Calu3 (cell line): ENCODE data around the gene OR10A4. TPM values are rescaled to one million over a fixed set of nuclear protein-coding genes. Genes with fewer than 3 reads are reported as not detected.

Source experiments
- BruUV-seq: library from RNA; stranded (reverse); fragments of 400-500 nt; replicated peaks from 2 replicates; lab custom pipeline; 2021; lab: Mats Ljungman, UMichigan
- CTCF ChIA-PET: fragments of 300-600 bp; sonication (Branson Sonifier 250); formaldehyde crosslinking; loops from one replicate; lab custom pipeline; 2022; ENCODE audit warnings: antibody characterized with exemption; lab: Charles Lee
- DNase-seq: peaks from one replicate; pipeline ENCODE4 v3.0.0; 2022
- H3K27ac Mint-ChIP-seq: one replicate; pipeline ENCODE4 v1.8.0; 2022; ENCODE audit warnings: mixed read lengths; ENCODE audit not compliant: unreplicated experiment
- H3K27me3 Mint-ChIP-seq: one replicate; pipeline ENCODE4 v1.8.0; 2022; ENCODE audit warnings: mixed read lengths; ENCODE audit not compliant: unreplicated experiment
- H3K36me3 Mint-ChIP-seq: one replicate; pipeline ENCODE4 v1.8.0; 2022; ENCODE audit warnings: mild to moderate bottlenecking, moderate library complexity, mixed read lengths; ENCODE audit not compliant: insufficient read depth, unreplicated experiment
- H3K4me1 Mint-ChIP-seq: one replicate; pipeline ENCODE4 v1.8.0; 2022; ENCODE audit warnings: mild to moderate bottlenecking, low read depth, mixed read lengths; ENCODE audit not compliant: unreplicated experiment
- H3K4me3 Mint-ChIP-seq: one replicate; pipeline ENCODE4 v1.8.0; 2022; ENCODE audit warnings: mild to moderate bottlenecking, low read depth, moderate library complexity, mixed read lengths; ENCODE audit not compliant: unreplicated experiment
- H3K9me3 Mint-ChIP-seq: one replicate; pipeline ENCODE4 v1.8.0; 2022; ENCODE audit warnings: low read depth, mixed read lengths; ENCODE audit not compliant: unreplicated experiment
- intact Hi-C: fragments of 100-400 bp; cut with micrococcal nuclease; formaldehyde crosslinking; loops from one replicate; pipeline ENCODE4 v1.10.0; 2022; ENCODE audit not compliant: unreplicated experiment
- total RNA-seq: library from RNA; stranded (reverse); gene quantifications from 2 replicates; pipeline ENCODE4 v1.2.3, GENCODE V29; 2022
- TF ChIP-seq, protein P1 (sequence below): fragments of 200-600 bp; IDR thresholded peaks from one replicate; pipeline ENCODE4 v1.8.0; 2022; ENCODE audit warnings: antibody characterized with exemption; ENCODE audit not compliant: unreplicated experiment

Gene OR10A4
- total RNA-seq, 1 experiment from 2014 or later = not detected

GRCh38 chr11:6864438-6864837 is 12.0 kb upstream of the OR10A4 start:
- BruUV-seq = no TSS peak
- no peaks in the 10 kb centered on the region for H3K36me3 Mint-ChIP-seq
- CTCF ChIA-PET = no interaction called here
- intact Hi-C loops = no loop called here
- no peak overlapping the region for H3K4me3 Mint-ChIP-seq
- TF ChIP-seq, protein P1, sequence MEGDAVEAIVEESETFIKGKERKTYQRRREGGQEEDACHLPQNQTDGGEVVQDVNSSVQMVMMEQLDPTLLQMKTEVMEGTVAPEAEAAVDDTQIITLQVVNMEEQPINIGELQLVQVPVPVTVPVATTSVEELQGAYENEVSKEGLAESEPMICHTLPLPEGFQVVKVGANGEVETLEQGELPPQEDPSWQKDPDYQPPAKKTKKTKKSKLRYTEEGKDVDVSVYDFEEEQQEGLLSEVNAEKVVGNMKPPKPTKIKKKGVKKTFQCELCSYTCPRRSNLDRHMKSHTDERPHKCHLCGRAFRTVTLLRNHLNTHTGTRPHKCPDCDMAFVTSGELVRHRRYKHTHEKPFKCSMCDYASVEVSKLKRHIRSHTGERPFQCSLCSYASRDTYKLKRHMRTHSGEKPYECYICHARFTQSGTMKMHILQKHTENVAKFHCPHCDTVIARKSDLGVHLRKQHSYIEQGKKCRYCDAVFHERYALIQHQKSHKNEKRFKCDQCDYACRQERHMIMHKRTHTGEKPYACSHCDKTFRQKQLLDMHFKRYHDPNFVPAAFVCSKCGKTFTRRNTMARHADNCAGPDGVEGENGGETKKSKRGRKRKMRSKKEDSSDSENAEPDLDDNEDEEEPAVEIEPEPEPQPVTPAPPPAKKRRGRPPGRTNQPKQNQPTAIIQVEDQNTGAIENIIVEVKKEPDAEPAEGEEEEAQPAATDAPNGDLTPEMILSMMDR = no peak
- no peak overlapping the region for H3K27ac Mint-ChIP-seq
- H3K27me3 Mint-ChIP-seq = no peaks in the 10 kb centered on the region
- no peaks in the 10 kb centered on the region for H3K9me3 Mint-ChIP-seq
- no peaks in the 10 kb centered on the region for H3K4me1 Mint-ChIP-seq
- DNase-seq = no peak

- DNase-seq = no peak
- BruUV-seq = no TSS peak
- intact Hi-C loops = no loop called here
- CTCF ChIA-PET = no interaction called here
- no peaks in the 10 kb centered on the region for H3K36me3 Mint-ChIP-seq
- no peaks in the 10 kb centered on the region for H3K27me3 Mint-ChIP-seq
- no peaks in the 10 kb centered on the region for H3K4me1 Mint-ChIP-seq
- H3K27ac Mint-ChIP-seq = no peak overlapping the region
- H3K9me3 Mint-ChIP-seq = no peaks in the 10 kb centered on the region
- no peak overlapping the region for H3K4me3 Mint-ChIP-seq
- TF ChIP-seq, protein P1 = no peak
Measured at GRCh38 chr11:6871278-6871677, 5.1 kb upstream of the OR10A4 start.

DNA sequence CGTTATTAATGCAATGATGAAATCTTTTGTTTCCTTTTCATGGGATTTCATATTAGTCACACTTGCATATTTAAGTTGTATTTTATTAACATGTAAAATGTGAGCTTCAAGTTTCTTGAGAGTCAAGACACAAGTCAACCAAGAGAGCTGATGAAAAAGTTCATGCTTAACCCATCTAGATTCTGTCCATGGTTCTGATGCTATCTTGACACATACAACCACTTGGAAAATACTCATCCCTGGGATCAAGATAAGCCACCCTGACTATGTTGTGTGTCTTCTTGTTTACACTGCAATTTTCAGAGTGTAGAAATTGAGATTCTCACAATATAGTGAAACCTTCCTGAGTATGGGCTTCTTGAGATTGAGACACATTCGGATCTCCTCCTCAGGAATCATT is 664 bp upstream of the OR10A4 start:
- no TSS peak for BruUV-seq
- intact Hi-C loops = no loop called here
- Mint-ChIP-seq H3K27me3 (no peaks in the 10 kb centered on the region), H3K4me1 (no peaks in the 10 kb centered on the region), H3K4me3 (no peak overlapping the region), H3K36me3 (no peaks in the 10 kb centered on the region), H3K27ac (no peak overlapping the region), H3K9me3 (peaks cover 3% of the 10 kb centered on the region)
- CTCF ChIA-PET = no interaction called here
- TF ChIP-seq, protein P1 = no peak
- DNase-seq = no peak

- CTCF ChIA-PET = no interaction called here
- DNase-seq = no peak
- Mint-ChIP-seq H3K4me1 (no peaks in the 10 kb centered on the region), H3K9me3 (peaks cover 3% of the 10 kb centered on the region), H3K27me3 (no peaks in the 10 kb centered on the region), H3K27ac (no peak overlapping the region), H3K4me3 (no peak overlapping the region), H3K36me3 (no peaks in the 10 kb centered on the region)
- BruUV-seq = no TSS peak
- TF ChIP-seq, protein P1 = no peak
- intact Hi-C loops = no loop called here
Measured at GRCh38 chr11:6876914-6877313, 489 bp downstream of the OR10A4 start.
